ENCODE data around the gene DEGS2. TPM values are rescaled to one million over a fixed set of nuclear protein-coding genes. Genes with fewer than 3 reads are reported as not detected.

DEGS2 gene
- total RNA-seq, 2 donors from 2014 or later, result 0.33 TPM; not detected in 1

GRCh38 chr14:100141098-100141497 is 18.3 kb downstream of the DEGS2 start:
- Mint-ChIP-seq H3K36me3 (no peaks in the 10 kb centered on the region), H3K9me3 (no peaks in the 10 kb centered on the region), H3K4me1 (ENCODE audit: low read depth in 2 of 2) (peaks cover 0 to 8% of the 10 kb centered on the region in 2 donors), H3K4me3 (no peak overlapping the region), H3K27ac (no peak overlapping the region), H3K27me3 (no peaks in the 10 kb centered on the region)
- DNase-seq (ENCODE audit: low spot score) (no peak), ATAC-seq (no peak)

GRCh38 chr14:100140452-100141078 is 18.9 kb downstream of the DEGS2 start:
- no peak overlapping the region for H3K4me3 Mint-ChIP-seq
- H3K9me3 Mint-ChIP-seq, result no peaks in the 10 kb centered on the region
- DNase-seq (ENCODE audit: low spot score) (no peak), ATAC-seq (no peak)
- H3K4me1 Mint-ChIP-seq (ENCODE audit: low read depth in 2 of 2), result peaks cover 0 to 8% of the 10 kb centered on the region in 2 donors
- H3K27me3 Mint-ChIP-seq, result no peaks in the 10 kb centered on the region
- H3K27ac Mint-ChIP-seq, result peak overlapping the region in 1 of 2 donors; percentile 75
- H3K36me3 Mint-ChIP-seq, result no peaks in the 10 kb centered on the region

- Mint-ChIP-seq H3K9me3 (no peaks in the 10 kb centered on the region), H3K4me1 (ENCODE audit: low read depth in 2 of 2) (peaks cover 0 to 10% of the 10 kb centered on the region in 2 donors), H3K27me3 (no peaks in the 10 kb centered on the region), H3K27ac (peak overlapping the region in 1 of 2 donors; percentile 75), H3K36me3 (peaks cover 4% of the 10 kb centered on the region), H3K4me3 (no peak overlapping the region)
- no peak for ATAC-seq
- DNase-seq (ENCODE audit: low spot score), result no peak
Measured at GRCh38 chr14:100138955-100139354, 20.5 kb downstream of the DEGS2 start.

- no peaks in the 10 kb centered on the region for H3K9me3 Mint-ChIP-seq
- H3K4me3 Mint-ChIP-seq, result no peak overlapping the region
- peaks cover 5% of the 10 kb centered on the region for H3K36me3 Mint-ChIP-seq
- peak overlapping the region in 1 of 2 donors; percentile 75 for H3K27ac Mint-ChIP-seq
- DNase-seq (ENCODE audit: low spot score) (no peak), ATAC-seq (no peak)
- peaks cover 0 to 12% of the 10 kb centered on the region in 2 donors for H3K4me1 Mint-ChIP-seq (ENCODE audit: low read depth in 2 of 2)
- no peaks in the 10 kb centered on the region for H3K27me3 Mint-ChIP-seq
Measured at GRCh38 chr14:100138082-100138787, 21.2 kb downstream of the DEGS2 start.

GRCh38 chr14:100137173-100137572 is 22.3 kb downstream of the DEGS2 start:
- Mint-ChIP-seq H3K27me3 (no peaks in the 10 kb centered on the region), H3K4me1 (ENCODE audit: low read depth in 2 of 2) (peaks cover 0 to 12% of the 10 kb centered on the region in 2 donors), H3K9me3 (no peaks in the 10 kb centered on the region), H3K27ac (no peak overlapping the region), H3K36me3 (peaks cover 5% of the 10 kb centered on the region), H3K4me3 (no peak overlapping the region)
- no peak for DNase-seq (ENCODE audit: low spot score)
- ATAC-seq, result no peak

GRCh38 chr14:100135784-100136183 is 23.7 kb downstream of the DEGS2 start:
- no peaks in the 10 kb centered on the region for H3K9me3 Mint-ChIP-seq
- H3K4me1 Mint-ChIP-seq (ENCODE audit: low read depth in 2 of 2), result peaks cover 0 to 13% of the 10 kb centered on the region in 2 donors
- ATAC-seq, result no peak
- H3K27me3 Mint-ChIP-seq, result no peaks in the 10 kb centered on the region
- peaks cover 5% of the 10 kb centered on the region for H3K36me3 Mint-ChIP-seq
- H3K4me3 Mint-ChIP-seq, result no peak overlapping the region
- no peak for DNase-seq (ENCODE audit: low spot score)
- peak overlapping the region in 1 of 2 donors; percentile 45 for H3K27ac Mint-ChIP-seq

GRCh38 chr14:100135073-100135472 is 24.4 kb downstream of the DEGS2 start:
- no peak for ATAC-seq
- Mint-ChIP-seq H3K4me1 (ENCODE audit: low read depth in 2 of 2) (peaks cover 0 to 15% of the 10 kb centered on the region in 2 donors), H3K9me3 (no peaks in the 10 kb centered on the region), H3K4me3 (no peak overlapping the region), H3K36me3 (peaks cover 5% of the 10 kb centered on the region), H3K27ac (peak overlapping the region in 1 of 2 donors; percentile 45), H3K27me3 (no peaks in the 10 kb centered on the region)
- no peak for DNase-seq (ENCODE audit: low spot score)

- Mint-ChIP-seq H3K4me3 (no peak overlapping the region), H3K27me3 (no peaks in the 10 kb centered on the region), H3K36me3 (peaks cover 5% of the 10 kb centered on the region), H3K9me3 (no peaks in the 10 kb centered on the region), H3K27ac (peak overlapping the region in 1 of 2 donors; percentile 73), H3K4me1 (ENCODE audit: low read depth in 2 of 2) (peaks cover 0 to 13% of the 10 kb centered on the region in 2 donors)
- ATAC-seq (no peak), DNase-seq (ENCODE audit: low spot score) (no peak)
Measured at GRCh38 chr14:100134586-100134985, 24.9 kb downstream of the DEGS2 start.

- DNase-seq (ENCODE audit: low spot score), result no peak
- Mint-ChIP-seq H3K4me1 (ENCODE audit: low read depth in 2 of 2) (peaks cover 0 to 6% of the 10 kb centered on the region in 2 donors), H3K4me3 (no peak overlapping the region), H3K36me3 (peaks cover 5% of the 10 kb centered on the region), H3K27ac (no peak overlapping the region), H3K27me3 (no peaks in the 10 kb centered on the region), H3K9me3 (no peaks in the 10 kb centered on the region)
- peak in 1 of 2 donors; percentile 25 for ATAC-seq
Measured at GRCh38 chr14:100132903-100133510, 26.4 kb downstream of the DEGS2 start.

GRCh38 chr14:100132161-100132902 is 27.1 kb downstream of the DEGS2 start:
- H3K4me1 Mint-ChIP-seq (ENCODE audit: low read depth in 2 of 2), result peaks cover 0 to 10% of the 10 kb centered on the region in 2 donors
- no peaks in the 10 kb centered on the region for H3K27me3 Mint-ChIP-seq
- H3K36me3 Mint-ChIP-seq, result peaks cover 5% of the 10 kb centered on the region
- DNase-seq (ENCODE audit: low spot score) (no peak), ATAC-seq (no peak)
- no peak overlapping the region for H3K4me3 Mint-ChIP-seq
- H3K9me3 Mint-ChIP-seq, result no peaks in the 10 kb centered on the region
- H3K27ac Mint-ChIP-seq, result no peak overlapping the region

- H3K9me3 Mint-ChIP-seq, result no peaks in the 10 kb centered on the region
- H3K27me3 Mint-ChIP-seq, result no peaks in the 10 kb centered on the region
- peak overlapping the region; percentile 57 to 70 for H3K27ac Mint-ChIP-seq
- ATAC-seq (no peak), DNase-seq (ENCODE audit: low spot score) (no peak)
- H3K36me3 Mint-ChIP-seq, result peaks cover 5% of the 10 kb centered on the region
- no peak overlapping the region for H3K4me3 Mint-ChIP-seq
- peaks cover 0 to 10% of the 10 kb centered on the region in 2 donors for H3K4me1 Mint-ChIP-seq (ENCODE audit: low read depth in 2 of 2)
Measured at GRCh38 chr14:100131181-100131580, 28.3 kb downstream of the DEGS2 start.

- Mint-ChIP-seq H3K4me1 (ENCODE audit: low read depth in 2 of 2) (peaks cover 0 to 10% of the 10 kb centered on the region in 2 donors), H3K4me3 (no peak overlapping the region), H3K36me3 (peaks cover 5% of the 10 kb centered on the region), H3K27ac (peak overlapping the region; percentile 57 to 70), H3K9me3 (no peaks in the 10 kb centered on the region), H3K27me3 (no peaks in the 10 kb centered on the region)
- ATAC-seq (no peak), DNase-seq (ENCODE audit: low spot score) (no peak)
Measured at GRCh38 chr14:100130521-100130920, 28.9 kb downstream of the DEGS2 start.

GRCh38 chr14:100129161-100129589 is 30.3 kb downstream of the DEGS2 start:
- DNase-seq (ENCODE audit: low spot score) (no peak), ATAC-seq (no peak)
- peaks cover 4% of the 10 kb centered on the region for H3K36me3 Mint-ChIP-seq
- H3K9me3 Mint-ChIP-seq, result no peaks in the 10 kb centered on the region
- H3K4me3 Mint-ChIP-seq, result no peak overlapping the region
- peaks cover 6 to 16% of the 10 kb centered on the region in 2 donors for H3K4me1 Mint-ChIP-seq (ENCODE audit: low read depth in 2 of 2)
- no peaks in the 10 kb centered on the region for H3K27me3 Mint-ChIP-seq
- H3K27ac Mint-ChIP-seq, result peak overlapping the region; percentile 10 to 37
